Left renal cortex interstitium (tissue), 4 donors: ENCODE measurements around the gene MEAK7. TPM values are rescaled to one million over a fixed set of nuclear protein-coding genes. Genes with fewer than 3 reads are reported as not detected.

Source experiments
- DNase-seq, 4 donors: peaks; one replicate each; pipeline ENCODE4 v3.0.0-alpha.2; 2013; ENCODE audit warnings: low read depth in 4 of 4, low spot score in 2 of 4, missing footprints in 1 of 4
- polyA plus RNA-seq, 4 donors: library from polyadenylated mRNA; unstranded; fragments of 120-200 nt; gene quantifications; one replicate each; pipeline ENCODE4 v1.2.1, GENCODE V29; 2013; ENCODE audit not compliant: insufficient read length in 4 of 4

The MEAK7 gene
- polyA plus RNA-seq, 4 donors: 18.9 to 20.2 (median 19.7) TPM

- no peak for DNase-seq
Observed at GRCh38 chr16:84497418-84498222, 6.8 kb downstream of the MEAK7 start.

GRCh38 chr16:84496991-84497390, 7.5 kb downstream of the MEAK7 start:
- no peak for DNase-seq

- no peak for DNase-seq
Observed at GRCh38 chr16:84495506-84495905, 9.0 kb downstream of the MEAK7 start.

- DNase-seq: no peak
Observed at GRCh38 chr16:84489131-84489530, 15.3 kb downstream of the MEAK7 start.

GRCh38 chr16:84487358-84487757, 17.1 kb downstream of the MEAK7 start:
- DNase-seq: no peak

- no peak for DNase-seq
Observed at GRCh38 chr16:84486551-84487235, 17.8 kb downstream of the MEAK7 start.

GRCh38 chr16:84486126-84486525, 18.3 kb downstream of the MEAK7 start:
- DNase-seq: no peak

GRCh38 chr16:84485255-84486010, 19.0 kb downstream of the MEAK7 start:
- no peak for DNase-seq

GRCh38 chr16:84484579-84485254, 19.7 kb downstream of the MEAK7 start:
- peak in 2 of 4 donors; percentile 40 to 41 for DNase-seq

- no peak for DNase-seq
Observed at GRCh38 chr16:84483882-84484565, 20.4 kb downstream of the MEAK7 start.

- DNase-seq: no peak
Observed at GRCh38 chr16:84482951-84483881, 21.2 kb downstream of the MEAK7 start.

- no peak for DNase-seq
Observed at GRCh38 chr16:84482001-84482891, 22.2 kb downstream of the MEAK7 start.

- no peak for DNase-seq
Observed at GRCh38 chr16:84481051-84481735, 23.3 kb downstream of the MEAK7 start.

GRCh38 chr16:84479716-84480450, 24.6 kb downstream of the MEAK7 start:
- DNase-seq: no peak

- no peak for DNase-seq
Observed at GRCh38 chr16:84478172-84478947, 26.1 kb downstream of the MEAK7 start.

GRCh38 chr16:84477661-84478060, 26.8 kb downstream of the MEAK7 start:
- no peak for DNase-seq
